GM23338 (cell line): ENCODE results near the gene GTF2E1. TPM values are rescaled to one million over a fixed set of nuclear protein-coding genes. Genes with fewer than 3 reads are reported as not detected.
A peak's percentile ranks its signal among the peaks of the same experiment; 100 is the strongest.

ENCODE experiments used
- ATAC-seq: fragments of 200-7000 bp; cut with Tn5 transposase; 3 replicates; pipeline ENCODE4 v1.9.1; 2020
- DNase-seq: peaks from one replicate; pipeline ENCODE4 v3.0.0-alpha.2; 2015; ENCODE audit warnings: low spot score
- H2AFZ ChIP-seq: fragments of 200-600 bp; sonication (generic); 2 replicates; pipeline ENCODE4 v1.8.0; 2016; ENCODE audit warnings: antibody characterized with exemption, mild to moderate bottlenecking, moderate library complexity
- H3F3A ChIP-seq: fragments of 200-600 bp; sonication (generic); replicated peaks from 2 replicates; pipeline ENCODE4 v1.8.0; 2017; ENCODE audit warnings: antibody characterized with exemption, mixed run types, low read depth
- H3K27ac ChIP-seq: fragments of 200-600 bp; sonication (generic); 2 replicates; pipeline ENCODE4 v1.6.1; 2016; ENCODE audit warnings: low read depth
- H3K27me3 ChIP-seq: fragments of 200-600 bp; sonication (generic); 2 replicates; pipeline ENCODE4 v1.8.0; 2016; ENCODE audit warnings: mild to moderate bottlenecking, mixed run types, moderate library complexity; ENCODE audit not compliant: insufficient read depth
- H3K36me3 ChIP-seq: fragments of 200-600 bp; sonication (generic); 2 replicates; pipeline ENCODE4 v1.8.0; 2016; ENCODE audit warnings: mild to moderate bottlenecking; ENCODE audit not compliant: insufficient read depth
- H3K4me1 ChIP-seq: fragments of 200-600 bp; sonication (generic); 2 replicates; pipeline ENCODE4 v1.8.0; 2016; ENCODE audit warnings: mild to moderate bottlenecking, moderate library complexity; ENCODE audit not compliant: insufficient read depth
- H3K4me2 ChIP-seq: fragments of 200-600 bp; sonication (generic); 2 replicates; pipeline ENCODE4 v1.7.1; 2017; ENCODE audit warnings: mixed run types
- H3K4me3 ChIP-seq: fragments of 200-600 bp; sonication (generic); 2 replicates; pipeline ENCODE4 v1.6.1; 2016; ENCODE audit warnings: mixed run types
- H3K79me2 ChIP-seq: fragments of 200-600 bp; sonication (generic); replicated peaks from 2 replicates; pipeline ENCODE4 v1.8.0; 2017; ENCODE audit warnings: mild to moderate bottlenecking; ENCODE audit not compliant: insufficient read depth
- H3K9me2 ChIP-seq: fragments of 200-600 bp; sonication (generic); 2 replicates; pipeline ENCODE4 v1.8.0; 2017; ENCODE audit not compliant: insufficient read depth
- H4K20me1 ChIP-seq: fragments of 200-600 bp; sonication (generic); replicated peaks from 2 replicates; pipeline ENCODE4 v1.8.0; 2017; ENCODE audit warnings: mild to moderate bottlenecking; ENCODE audit not compliant: insufficient read depth
- H3K27ac Mint-ChIP-seq: 2 replicates; pipeline ENCODE4 v1.8.0; 2020; ENCODE audit warnings: inconsistent platforms, mild to moderate bottlenecking, moderate library complexity, mixed read lengths
- H3K27me3 Mint-ChIP-seq: 3 replicates; pipeline ENCODE4 v1.8.0; 2022; ENCODE audit warnings: low read depth, mild to moderate bottlenecking, moderate library complexity, mixed read lengths, inconsistent platforms; ENCODE audit not compliant: insufficient read depth, poor library complexity
- H3K36me3 Mint-ChIP-seq: 3 replicates; pipeline ENCODE4 v1.8.0; 2021; ENCODE audit warnings: low read depth, mild to moderate bottlenecking, inconsistent platforms, moderate library complexity, mixed read lengths
- H3K4me1 Mint-ChIP-seq: 3 replicates; pipeline ENCODE4 v1.8.0; 2020; ENCODE audit warnings: mild to moderate bottlenecking, inconsistent platforms, mixed read lengths
- H3K4me3 Mint-ChIP-seq: 3 replicates; pipeline ENCODE4 v1.8.0; 2021; ENCODE audit warnings: moderate library complexity, mild to moderate bottlenecking, inconsistent platforms, mixed read lengths
- H3K9me3 Mint-ChIP-seq: 3 replicates; pipeline ENCODE4 v1.8.0; 2020; ENCODE audit warnings: moderate library complexity, mild to moderate bottlenecking, inconsistent platforms, mixed read lengths
- CREB1 ChIP-seq: fragments of 250-450 bp; sonication (Bioruptor Pico); IDR thresholded peaks from 2 replicates; pipeline ENCODE4 v1.5.0; 2020; ENCODE audit warnings: low read depth, mild to moderate bottlenecking, moderate library complexity
- EZH2 ChIP-seq: fragments of 200-600 bp; sonication (generic); IDR thresholded peaks from one replicate; pipeline ENCODE4 v1.8.0; 2017; ENCODE audit warnings: antibody characterized with exemption, mild to moderate bottlenecking, low read depth; ENCODE audit not compliant: unreplicated experiment
- EZH2phosphoT487 ChIP-seq: fragments of 200-600 bp; sonication (generic); IDR thresholded peaks from one replicate; pipeline ENCODE4 v1.8.1; 2018; ENCODE audit warnings: antibody characterized with exemption; ENCODE audit not compliant: unreplicated experiment
- JUNB ChIP-seq: IDR thresholded peaks from one replicate; pipeline ENCODE4 v1.6.1; 2016; ENCODE audit warnings: antibody characterized with exemption; ENCODE audit not compliant: unreplicated experiment
- NANOG ChIP-seq: IDR thresholded peaks from 2 replicates; pipeline ENCODE4 v1.6.1; 2016; ENCODE audit warnings: antibody characterized with exemption, borderline replicate concordance
- POLR2AphosphoS5 ChIP-seq: IDR thresholded peaks from 2 replicates; pipeline ENCODE4 v1.6.1; 2016; ENCODE audit warnings: antibody characterized with exemption, low read depth
- REST ChIP-seq: IDR thresholded peaks from one replicate; pipeline ENCODE4 v1.6.1; 2018; ENCODE audit warnings: antibody characterized with exemption; ENCODE audit not compliant: unreplicated experiment
- STAT1 ChIP-seq: IDR thresholded peaks from one replicate; pipeline ENCODE4 v1.6.1; 2016; ENCODE audit warnings: antibody characterized with exemption; ENCODE audit not compliant: unreplicated experiment
- ZNF114 ChIP-seq: fragments of 250-450 bp; sonication (Bioruptor Pico); IDR thresholded peaks from 2 replicates; pipeline ENCODE4 v1.5.0; 2020; ENCODE audit warnings: mild to moderate bottlenecking, moderate library complexity
- ZNF331 ChIP-seq: fragments of 250-450 bp; sonication (Bioruptor Pico); IDR thresholded peaks from 2 replicates; pipeline ENCODE4 v1.5.0; 2020; ENCODE audit warnings: low read depth, mild to moderate bottlenecking, moderate library complexity
- ZNF462 ChIP-seq: fragments of 250-450 bp; sonication (Bioruptor Pico); IDR thresholded peaks from 2 replicates; pipeline ENCODE4 v1.5.0; 2020; ENCODE audit warnings: mild to moderate bottlenecking, moderate library complexity
- polyA plus RNA-seq: library from polyadenylated mRNA; unstranded; fragments of >200 nt; fragmentation: Nextera tagmentation; extraction: Ambion mirVana; gene quantifications from 2 replicates; pipeline ENCODE4 v1.2.1, GENCODE V29; 2016
- total RNA-seq: library from RNA; depleted of rRNA; stranded (reverse); fragments of >200 nt; shearing (Covaris generic); gene quantifications from 2 replicates; pipeline ENCODE4 v1.2.3, GENCODE V29; 2014
- TF ChIP-seq, protein P1 (sequence below), 2 experiments: fragments of 200-600 bp in 1 of 2; sonication (generic) in 1 of 2; conservative IDR thresholded peaks; 2 replicates each; pipeline versions ENCODE4 v1.5.1 to v1.6.1; 2016 to 2017; ENCODE audit warnings: antibody characterized with exemption in 2 of 2, low read depth in 2 of 2, mild to moderate bottlenecking in 2 of 2, moderate library complexity in 1 of 2
- TF ChIP-seq, protein P2 (sequence below): IDR thresholded peaks from 2 replicates; pipeline ENCODE4 v1.6.1; 2016; ENCODE audit warnings: antibody characterized with exemption

GTF2E1 gene
- total and polyA plus RNA-seq, 2 experiments from 2014 or later, result 24.3 to 69.0 TPM

GRCh38 chr3:120823156-120823555 is 80.6 kb downstream of the GTF2E1 start:
- peaks cover 9% of the 10 kb centered on the region for H3K4me1 Mint-ChIP-seq
- ATAC-seq (no peak), DNase-seq (no peak)
- Histone ChIP-seq H3K79me2 (no peaks in the 10 kb centered on the region), H3K36me3 (no peaks in the 10 kb centered on the region), H3K4me3 (no peak overlapping the region), H3K27me3 (0 out of 2 replicates have a peak, but pooled peaks cover 2% of the 10 kb centered on the region), H3F3A (no peaks in the 10 kb centered on the region), H4K20me1 (no peaks in the 10 kb centered on the region), H3K27ac (no peak overlapping the region), H3K4me2 (no peak overlapping the region), H2AFZ (0 out of 2 replicates have a peak overlapping the region, but pooled peaks have one; percentile 23), H3K9me2 (no peaks in the 10 kb centered on the region), H3K4me1 (no peaks in the 10 kb centered on the region; the same call in 1 of the 2 replicates)
- H3K4me3 Mint-ChIP-seq, result no peak overlapping the region
- H3K9me3 Mint-ChIP-seq, result no peaks in the 10 kb centered on the region
- peaks cover 6% of the 10 kb centered on the region for H3K27me3 Mint-ChIP-seq
- TF ChIP-seq EZH2 (no peak), JUNB (no peak), POLR2AphosphoS5 (no peak), ZNF462 (CRISPR knock-in tag) (no peak), REST (no peak), EZH2phosphoT487 (no peak), ZNF114 (CRISPR knock-in tag) (no peak), STAT1 (no peak), ZNF331 (CRISPR knock-in tag) (no peak), CREB1 (CRISPR knock-in tag) (no peak), NANOG (no peak)
- TF ChIP-seq, protein P1, sequence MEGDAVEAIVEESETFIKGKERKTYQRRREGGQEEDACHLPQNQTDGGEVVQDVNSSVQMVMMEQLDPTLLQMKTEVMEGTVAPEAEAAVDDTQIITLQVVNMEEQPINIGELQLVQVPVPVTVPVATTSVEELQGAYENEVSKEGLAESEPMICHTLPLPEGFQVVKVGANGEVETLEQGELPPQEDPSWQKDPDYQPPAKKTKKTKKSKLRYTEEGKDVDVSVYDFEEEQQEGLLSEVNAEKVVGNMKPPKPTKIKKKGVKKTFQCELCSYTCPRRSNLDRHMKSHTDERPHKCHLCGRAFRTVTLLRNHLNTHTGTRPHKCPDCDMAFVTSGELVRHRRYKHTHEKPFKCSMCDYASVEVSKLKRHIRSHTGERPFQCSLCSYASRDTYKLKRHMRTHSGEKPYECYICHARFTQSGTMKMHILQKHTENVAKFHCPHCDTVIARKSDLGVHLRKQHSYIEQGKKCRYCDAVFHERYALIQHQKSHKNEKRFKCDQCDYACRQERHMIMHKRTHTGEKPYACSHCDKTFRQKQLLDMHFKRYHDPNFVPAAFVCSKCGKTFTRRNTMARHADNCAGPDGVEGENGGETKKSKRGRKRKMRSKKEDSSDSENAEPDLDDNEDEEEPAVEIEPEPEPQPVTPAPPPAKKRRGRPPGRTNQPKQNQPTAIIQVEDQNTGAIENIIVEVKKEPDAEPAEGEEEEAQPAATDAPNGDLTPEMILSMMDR (conservative IDR thresholded peaks at IDR 0.05; ENCODE audit: low read depth in 2 of 2), result no peak
- TF ChIP-seq, protein P2, sequence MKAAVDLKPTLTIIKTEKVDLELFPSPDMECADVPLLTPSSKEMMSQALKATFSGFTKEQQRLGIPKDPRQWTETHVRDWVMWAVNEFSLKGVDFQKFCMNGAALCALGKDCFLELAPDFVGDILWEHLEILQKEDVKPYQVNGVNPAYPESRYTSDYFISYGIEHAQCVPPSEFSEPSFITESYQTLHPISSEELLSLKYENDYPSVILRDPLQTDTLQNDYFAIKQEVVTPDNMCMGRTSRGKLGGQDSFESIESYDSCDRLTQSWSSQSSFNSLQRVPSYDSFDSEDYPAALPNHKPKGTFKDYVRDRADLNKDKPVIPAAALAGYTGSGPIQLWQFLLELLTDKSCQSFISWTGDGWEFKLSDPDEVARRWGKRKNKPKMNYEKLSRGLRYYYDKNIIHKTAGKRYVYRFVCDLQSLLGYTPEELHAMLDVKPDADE, result no peak
- no peak overlapping the region for H3K27ac Mint-ChIP-seq
- no peaks in the 10 kb centered on the region for H3K36me3 Mint-ChIP-seq
